ENCODE measurements around the gene JUN. TPM values are rescaled to one million over a fixed set of nuclear protein-coding genes. Genes with fewer than 3 reads are reported as not detected.
A peak's percentile ranks its signal among the peaks of the same experiment; 100 is the strongest.

JUN gene
- total RNA-seq, 1 experiment from 2014 or later = 71.5 TPM

- peaks cover 23% of the 10 kb centered on the region for H3K4me1 Mint-ChIP-seq (ENCODE audit: insufficient read depth, unreplicated experiment)
- BruUV-seq (replicated peaks) = no TSS peak
- peak; percentile 55 for DNase-seq (ENCODE audit: unreplicated experiment)
- ChIA-PET POLR2A (interaction anchor here (0.5 to 9.2 kb wide), 44 partner anchors 8 to 1033 kb away, joined by 3 to 98 read pairs (median 4); partner anchors contain the start of genes FGGY, HOOK1 and MYSM1), CTCF (interaction anchor here (0.5 to 4.0 kb wide), 15 partner anchors 9 to 1076 kb away, joined by 3 to 15 read pairs (median 3); no protein-coding TSS in a partner anchor)
- no peaks in the 10 kb centered on the region for H3K9me3 Mint-ChIP-seq (ENCODE audit: unreplicated experiment)
- peak overlapping the region; percentile 91 for H3K4me3 Mint-ChIP-seq (ENCODE audit: unreplicated experiment)
- H3K27me3 Mint-ChIP-seq (ENCODE audit: insufficient read depth, unreplicated experiment) = no peaks in the 10 kb centered on the region
- peaks cover 46% of the 10 kb centered on the region for H3K36me3 Mint-ChIP-seq (ENCODE audit: insufficient read depth, unreplicated experiment)
- peak; percentile 12 for TF ChIP-seq CTCF (IDR thresholded peaks at IDR 0.05; ENCODE audit: unreplicated experiment)
- H3K27ac Mint-ChIP-seq (ENCODE audit: low read depth, unreplicated experiment) = peak overlapping the region; percentile 98
- intact Hi-C loops (cut with micrococcal nuclease) = loop anchor here (5.0 to 10.0 kb wide), 4 partner anchors 263 to 646 kb away; no protein-coding TSS in a partner anchor
Observed at GRCh38 chr1:58781541-58782177, 2.2 kb downstream of the JUN start.

GRCh38 chr1:58780836-58781452 is 2.9 kb downstream of the JUN start:
- intact Hi-C loops (cut with micrococcal nuclease) = loop anchor here (5.0 to 10.0 kb wide), 4 partner anchors 264 to 646 kb away; no protein-coding TSS in a partner anchor
- CTCF ChIA-PET = interaction anchor here (0.6 to 4.0 kb wide), 7 partner anchors 11 to 978 kb away, joined by 3 to 15 read pairs (median 4); no protein-coding TSS in a partner anchor
- H3K4me1 Mint-ChIP-seq (ENCODE audit: insufficient read depth, unreplicated experiment) = peaks cover 23% of the 10 kb centered on the region
- peak overlapping the region; percentile 76 for H3K27ac Mint-ChIP-seq (ENCODE audit: low read depth, unreplicated experiment)
- DNase-seq (ENCODE audit: unreplicated experiment) = no peak
- H3K27me3 Mint-ChIP-seq (ENCODE audit: insufficient read depth, unreplicated experiment) = no peaks in the 10 kb centered on the region
- H3K36me3 Mint-ChIP-seq (ENCODE audit: insufficient read depth, unreplicated experiment) = peaks cover 46% of the 10 kb centered on the region
- no peaks in the 10 kb centered on the region for H3K9me3 Mint-ChIP-seq (ENCODE audit: unreplicated experiment)
- BruUV-seq (replicated peaks) = no TSS peak
- POLR2A ChIA-PET = interaction anchor here (0.6 to 9.2 kb wide), 38 partner anchors 8 to 1163 kb away, joined by 3 to 98 read pairs (median 5); partner anchors contain the start of genes FGGY and HOOK1
- peak overlapping the region; percentile 91 for H3K4me3 Mint-ChIP-seq (ENCODE audit: unreplicated experiment)
- TF ChIP-seq CTCF (IDR thresholded peaks at IDR 0.05; ENCODE audit: unreplicated experiment) = no peak

GRCh38 chr1:58780411-58780810 is 3.4 kb downstream of the JUN start:
- ChIA-PET POLR2A (interaction anchor here (0.6 to 9.2 kb wide), 33 partner anchors 12 to 1164 kb away, joined by 3 to 98 read pairs (median 6); partner anchors contain the start of genes FGGY and HOOK1), CTCF (interaction anchor here (1.0 to 4.0 kb wide), 6 partner anchors 11 to 979 kb away, joined by 3 to 15 read pairs (median 7); no protein-coding TSS in a partner anchor)
- Mint-ChIP-seq H3K4me3 (ENCODE audit: unreplicated experiment) (peak overlapping the region; percentile 91), H3K27ac (ENCODE audit: low read depth, unreplicated experiment) (peak overlapping the region; percentile 76), H3K36me3 (ENCODE audit: insufficient read depth, unreplicated experiment) (peaks cover 46% of the 10 kb centered on the region), H3K4me1 (ENCODE audit: insufficient read depth, unreplicated experiment) (peaks cover 23% of the 10 kb centered on the region), H3K9me3 (ENCODE audit: unreplicated experiment) (no peaks in the 10 kb centered on the region), H3K27me3 (ENCODE audit: insufficient read depth, unreplicated experiment) (no peaks in the 10 kb centered on the region)
- DNase-seq (ENCODE audit: unreplicated experiment) = no peak
- BruUV-seq (replicated peaks) = no TSS peak
- no peak for TF ChIP-seq CTCF (IDR thresholded peaks at IDR 0.05; ENCODE audit: unreplicated experiment)
- intact Hi-C loops (cut with micrococcal nuclease) = loop anchor here (5.0 to 10.0 kb wide), 4 partner anchors 264 to 647 kb away; no protein-coding TSS in a partner anchor
